H1 (cell line): Measurements from ENCODE around the gene ATF7.

Source experiments
- CTCF ChIP-seq, 3 experiments: IDR thresholded peaks; 1 replicate in 2 of 3; 2 replicates in 1 of 3; pipeline versions ENCODE4 v1.5.1 to v1.6.1; 2011; ENCODE audit warnings: low read length in 3 of 3, mild to moderate bottlenecking in 3 of 3, inconsistent platforms in 2 of 3, low read depth in 1 of 3, moderate library complexity in 1 of 3; ENCODE audit not compliant: insufficient read depth in 1 of 3; ENCODE audit errors: control extremely low read depth in 1 of 3
- MAX ChIP-seq: IDR thresholded peaks from 2 replicates; pipeline ENCODE4 v1.6.1; 2012; ENCODE audit warnings: inconsistent platforms
- POLR2A ChIP-seq, 2 experiments: IDR thresholded peaks; 1 replicate in 1 of 2; 2 replicates in 1 of 2; pipeline ENCODE4 v1.6.1; 2011; ENCODE audit warnings: low read depth in 2 of 2, low read length in 2 of 2, mild to moderate bottlenecking in 2 of 2; ENCODE audit errors: control extremely low read depth in 1 of 2
- RBBP5 ChIP-seq: IDR thresholded peaks from 2 replicates; pipeline ENCODE4 v1.7.1; 2012; ENCODE audit warnings: low read depth, mild to moderate bottlenecking, inconsistent platforms, low read length, moderate library complexity, borderline replicate concordance
- SUZ12 ChIP-seq: fragments of 200-600 bp; sonication (generic); IDR thresholded peaks from 2 replicates; pipeline ENCODE4 v1.6.1; 2012; ENCODE audit warnings: mild to moderate bottlenecking, inconsistent platforms, low read length, moderate library complexity, mixed read lengths

- TF ChIP-seq CTCF (IDR thresholded peaks at IDR 0.05; ENCODE audit: control extremely low read depth in 1 of 3, insufficient read depth in 1 of 3, low read depth in 1 of 3, low read length in 3 of 3) (no peak), MAX (no peak), POLR2A (IDR thresholded peaks at IDR 0.05; ENCODE audit: control extremely low read depth in 1 of 2, low read depth in 2 of 2, low read length in 2 of 2) (peak; percentile 41 to 48; a peak in 2 of 3 replicates), RBBP5 (no peak), SUZ12 (no peak)
Measured at GRCh38 chr12:53459097-53459496, 167.1 kb downstream of the ATF7 start.
